K562 (cell line): ENCODE results near the gene DLL4. TPM values are rescaled to one million over a fixed set of nuclear protein-coding genes. Genes with fewer than 3 reads are reported as not detected.

Source experiments
- ATAC-seq: fragments of 200-7000 bp; cut with Tn5 transposase; 3 replicates; pipeline ENCODE4 v1.9.1; 2020; ENCODE audit warnings: moderate library complexity
- BruUV-seq: library from RNA; stranded (reverse); fragments of 400-500 nt; replicated peaks from 2 replicates; lab custom pipeline; 2021; lab: Mats Ljungman, UMichigan
- CTCF ChIA-PET: fragments of 300-600 bp; formaldehyde crosslinking; extraction: SDS; loops from one replicate; lab custom pipeline; 2021; ENCODE audit warnings: low intra/inter-chr PET ratio; lab: Yijun Ruan, JAX
- POLR2A ChIA-PET: fragments of 300-600, 350-650 bp; sonication (Branson Sonifier 250); formaldehyde crosslinking; extraction: SDS; loops from one replicate; lab custom pipeline; 2021; ENCODE audit warnings: antibody characterized with exemption, inconsistent platforms; lab: Yijun Ruan, JAX
- DNase-seq, 4 experiments: peaks; one replicate each; pipeline versions ENCODE4 v3.0.0 to v3.0.0-alpha.2; 2011 to 2018; ENCODE audit warnings: low spot score in 3 of 4, mixed read lengths in 3 of 4; ENCODE audit errors: extremely low read depth in 1 of 4
- FAIRE-seq: peaks from 2 replicates; lab custom pipeline; 2011; peaks lifted over from hg19 to GRCh38; lab: Jason Lieb, UNC
- H2AFZ ChIP-seq: 2 replicates; pipeline ENCODE4 v1.6.0; 2011; ENCODE audit warnings: low read depth, low read length, control low read depth, inconsistent platforms
- H3K27ac ChIP-seq: fragments of 200-600 bp; 3 replicates; pipeline ENCODE4 v1.8.0; 2011; ENCODE audit warnings: low read depth, mild to moderate bottlenecking, control low read depth, inconsistent platforms, low read length, moderate library complexity, mixed read lengths; ENCODE audit errors: extremely low read depth
- H3K27me3 ChIP-seq, 2 experiments: fragments of 300-600 bp in 1 of 2; 2 replicates in 1 of 2; 3 replicates in 1 of 2; pipeline versions ENCODE4 v1.6.0 to v1.8.0; 2011; ENCODE audit warnings: inconsistent platforms in 2 of 2, low read length in 2 of 2, mild to moderate bottlenecking in 1 of 2, mixed read lengths in 1 of 2, moderate library complexity in 1 of 2; ENCODE audit not compliant: control insufficient read depth in 2 of 2, insufficient read depth in 2 of 2
- H3K36me3 ChIP-seq: fragments of 300-600 bp; 3 replicates; pipeline ENCODE4 v1.8.0; 2011; ENCODE audit warnings: mild to moderate bottlenecking, low read length, inconsistent platforms; ENCODE audit not compliant: control insufficient read depth, insufficient read depth
- H3K4me1 ChIP-seq, 2 experiments: fragments of 200-600 bp in 1 of 2; replicated peaks in 1 of 2; 2 replicates in 1 of 2; 3 replicates in 1 of 2; pipeline versions ENCODE4 v1.5.1 to v1.8.0; 2011; ENCODE audit warnings: inconsistent platforms in 2 of 2, low read length in 2 of 2, mild to moderate bottlenecking in 1 of 2, mixed read lengths in 1 of 2, moderate library complexity in 1 of 2; ENCODE audit not compliant: control insufficient read depth in 2 of 2, insufficient read depth in 2 of 2
- H3K4me2 ChIP-seq: 2 replicates; pipeline ENCODE4 v1.6.1; 2011; ENCODE audit warnings: low read length, control low read depth, inconsistent platforms, mixed read lengths; ENCODE audit not compliant: insufficient read depth
- H3K4me3 ChIP-seq: fragments of 200-600 bp; sonication (generic), shearing (Covaris generic); 2 replicates; pipeline ENCODE4 v1.5.1; 2016; ENCODE audit warnings: control low read depth, inconsistent platforms
- H3K79me2 ChIP-seq: fragments of 200-600 bp; 3 replicates; pipeline ENCODE4 v1.8.0; 2011; ENCODE audit warnings: low read length, inconsistent platforms; ENCODE audit not compliant: control insufficient read depth, insufficient read depth
- H3K9ac ChIP-seq, 2 experiments: 2 replicates each; pipeline versions ENCODE4 v1.6.0 to v1.6.1; 2011; ENCODE audit warnings: low read depth in 2 of 2, low read length in 2 of 2, control low read depth in 1 of 2, inconsistent platforms in 1 of 2, mild to moderate bottlenecking in 1 of 2, mixed read lengths in 1 of 2; ENCODE audit not compliant: insufficient read depth in 1 of 2
- H3K9me1 ChIP-seq: one replicate; pipeline ENCODE4 v1.6.0; 2011; ENCODE audit warnings: inconsistent platforms, mild to moderate bottlenecking, low read length, moderate library complexity; ENCODE audit not compliant: control insufficient read depth, insufficient read depth
- H3K9me3 ChIP-seq: replicated peaks from 2 replicates; pipeline ENCODE4 v1.5.1; 2011; ENCODE audit warnings: low read depth, low read length, inconsistent platforms; ENCODE audit not compliant: control insufficient read depth, insufficient read depth
- H4K20me1 ChIP-seq: replicated peaks from 2 replicates; pipeline ENCODE4 v1.6.1; 2011; ENCODE audit warnings: low read length, inconsistent platforms, mixed read lengths; ENCODE audit not compliant: control insufficient read depth, insufficient read depth
- BHLHE40 ChIP-seq: IDR thresholded peaks from 2 replicates; pipeline ENCODE4 v1.6.1; 2011; ENCODE audit warnings: low read length, improper control_type of control experiment
- ERF ChIP-seq: fragments of 450-650 bp; formaldehyde crosslinking; IDR thresholded peaks from 2 replicates; pipeline ENCODE4 v1.4.0; 2020; ENCODE audit warnings: mild to moderate bottlenecking, mixed read lengths
- FOXP4 ChIP-seq: sonication (generic); formaldehyde crosslinking; IDR thresholded peaks from 2 replicates; pipeline ENCODE4 v1.8.0; 2022; ENCODE audit warnings: mild to moderate bottlenecking, missing genetic modification reagents, borderline replicate concordance
- GABPA ChIP-seq: fragments of 200-800 bp; sonication (Bioruptor generic); conservative IDR thresholded peaks from 2 replicates; pipeline ENCODE4 v1.6.1; 2016; ENCODE audit warnings: low read depth, missing genetic modification characterization, missing compliant biosample characterization
- GABPB1 ChIP-seq: sonication (generic); formaldehyde crosslinking; IDR thresholded peaks from 2 replicates; pipeline ENCODE4 v1.8.0; 2022; ENCODE audit warnings: mild to moderate bottlenecking, missing genetic modification reagents
- KAT7 ChIP-seq: sonication (generic); formaldehyde crosslinking; IDR thresholded peaks from 2 replicates; pipeline ENCODE4 v1.8.0; 2022; ENCODE audit warnings: missing genetic modification reagents, mild to moderate bottlenecking, borderline replicate concordance
- NR2F6 ChIP-seq: fragments of 450-650 bp; formaldehyde crosslinking; IDR thresholded peaks from 2 replicates; pipeline ENCODE4 v1.4.0; 2020; ENCODE audit warnings: mild to moderate bottlenecking
- SMARCA4 ChIP-seq: fragments of 450-650 bp; IDR thresholded peaks from 2 replicates; pipeline ENCODE4 v1.6.1; 2016
- ZBTB1 ChIP-seq: sonication (generic); formaldehyde crosslinking; IDR thresholded peaks from 2 replicates; pipeline ENCODE4 v1.8.1; 2023; ENCODE audit warnings: missing genetic modification reagents, low read depth, mild to moderate bottlenecking, borderline replicate concordance
- ZNF224 ChIP-seq: sonication (generic); formaldehyde crosslinking; IDR thresholded peaks from 2 replicates; pipeline ENCODE4 v1.8.0; 2022; ENCODE audit warnings: mild to moderate bottlenecking, missing genetic modification reagents
- ZNF280A ChIP-seq: fragments of 450-650 bp; IDR thresholded peaks from 2 replicates; pipeline ENCODE4 v1.6.1; 2018; ENCODE audit warnings: mild to moderate bottlenecking, low read depth; ENCODE audit not compliant: partially characterized antibody
- WGBS: fragments of 100-300 bp; shearing (Covaris generic); methylation state at CpG from one replicate; pipeline ENCODE4 v1.1.6; 2016; ENCODE audit warnings: low coverage, mixed read lengths; ENCODE audit not compliant: insufficient coverage; ENCODE audit errors: missing lambda C conversion rate; 5-methylcytosine and 5-hydroxymethylcytosine counted together
- in situ Hi-C: fragments of 300-500 bp; cut with MboI; formaldehyde crosslinking; loops from 4 replicates; pipeline ENCODE4 v1.15.0; 2018; ENCODE audit warnings: inconsistent platforms, mixed read lengths
- intact Hi-C: fragments of 100-400 bp; cut with micrococcal nuclease; formaldehyde crosslinking; loops from 2 replicates; pipeline ENCODE4 v1.14.2; 2022
- polyA plus RNA-seq, 8 experiments: library from polyadenylated mRNA; depleted of rRNA in 4 of 8; stranded (reverse) in 5 of 8; unstranded in 3 of 8; fragments of >200 nt; fragmentation: Nextera tagmentation in 2 of 8; fragmentation: Illumina TruSeq in 1 of 8; extraction: Ambion mirVana in 2 of 8; extraction: Trizol in 1 of 8; gene quantifications; 2 replicates each; pipeline versions ENCODE4 v1.2.1 to v1.2.3, GENCODE V29; 2011 to 2014; ENCODE audit warnings: inconsistent platforms in 1 of 8, missing spikeins in 1 of 8
- total RNA-seq, 7 experiments: library from RNA; depleted of rRNA in 6 of 7; stranded (reverse); fragments of >200 nt in 6 of 7; fragmentation: Illumina TruSeq in 2 of 7; extraction: Trizol in 2 of 7; gene quantifications; 2 replicates each; pipeline versions ENCODE4 v1.2.1 to v1.2.3, GENCODE V29; 2011 to 2021; ENCODE audit warnings: low replicate concordance in 1 of 7
- TF ChIP-seq, protein P1 (sequence below): fragments of 450-650 bp; IDR thresholded peaks from 2 replicates; pipeline ENCODE4 v1.6.1; 2016; ENCODE audit warnings: low read depth, mild to moderate bottlenecking, moderate library complexity
- TF ChIP-seq, protein P2 (sequence below), 3 experiments: IDR thresholded peaks in 2 of 3; conservative IDR thresholded peaks in 1 of 3; 2 replicates each; pipeline ENCODE4 v1.5.1; 2011 to 2012; ENCODE audit warnings: low read length in 3 of 3, mild to moderate bottlenecking in 3 of 3, control low read depth in 2 of 3, improper control_type of control experiment in 1 of 3, inconsistent platforms in 1 of 3, low read depth in 1 of 3, mixed read lengths in 1 of 3, moderate library complexity in 1 of 3; ENCODE audit not compliant: insufficient read depth in 2 of 3

Gene DLL4
- total and polyA plus RNA-seq, 9 of the 15 experiments (the other 6 are each of a cell fraction or from before 2014, with no cell fraction given) = 0.04 to 1.1 (median 0.41) TPM; not detected in 1

DNA sequence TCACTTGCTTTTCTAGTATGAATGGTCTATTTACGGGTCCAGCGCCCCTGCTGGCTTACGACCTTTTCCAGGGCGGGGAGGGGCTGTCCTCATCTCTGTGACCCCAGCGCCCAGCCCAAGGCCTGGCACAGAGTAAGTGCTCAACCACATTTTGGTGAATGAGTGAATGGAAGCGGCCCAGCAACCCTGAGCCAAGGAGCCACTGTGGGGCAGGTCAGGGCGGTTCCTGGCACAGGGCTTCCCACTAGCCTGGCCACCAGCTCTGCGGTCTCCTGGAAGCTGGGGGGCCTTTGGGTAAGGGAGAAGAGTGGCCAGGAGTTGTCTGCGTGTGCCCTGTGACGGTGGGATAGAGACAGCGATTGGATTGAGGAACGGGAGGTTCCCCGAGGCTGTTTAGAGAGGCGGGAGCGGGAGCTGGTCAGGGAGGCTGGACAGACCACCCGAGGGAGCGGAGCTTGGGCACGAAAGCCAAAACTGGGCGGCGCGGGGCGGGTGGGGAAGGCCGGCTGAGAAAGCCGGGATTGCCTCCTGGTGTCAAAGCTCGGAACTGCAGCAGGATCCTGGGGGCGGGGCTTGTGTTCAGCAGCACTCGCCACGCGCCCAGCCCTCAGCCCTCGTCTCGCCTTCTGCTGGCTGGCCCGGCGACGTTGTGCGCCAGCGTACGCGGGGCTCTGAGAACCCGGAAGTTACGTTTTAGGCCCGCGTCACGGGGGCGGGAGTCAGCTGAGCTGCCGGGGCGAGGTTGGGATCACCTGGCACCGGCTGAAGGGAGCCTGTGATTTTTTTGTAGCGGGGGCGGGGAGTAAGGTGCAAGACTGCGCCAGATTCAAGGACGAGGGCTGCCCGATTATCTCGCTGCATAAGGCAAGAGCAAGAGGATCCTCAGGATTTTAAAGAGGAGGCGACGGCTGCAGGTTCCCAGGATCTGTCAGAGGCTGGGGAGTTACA lies 35.1 kb upstream of the DLL4 start, which contains the start of gene VPS18:
Gene VPS18, plus strand, starts transcription at position 718 of the 948 bp plus-strand sequence. CDS start 319 bp downstream, outside the sequence.
- no peaks in the 10 kb centered on the region for H3K9me1 ChIP-seq
- CTCF ChIA-PET = interaction anchor here (0.5 to 6.7 kb wide), 11 partner anchors 12 to 641 kb away, joined by 3 to 75 read pairs (median 4); no protein-coding TSS in a partner anchor
- H3K4me3 ChIP-seq = peak within 1 kb of the TSS; percentile 92
- intact Hi-C loops = loop anchor here (1.0 to 10.0 kb wide), 6 partner anchors 37 to 375 kb away; partner anchors contain the start of gene KNL1
- peak; percentile 94 to 98 (median 94) for DNase-seq
- in situ Hi-C loops = loop anchor here (5.0 to 10.0 kb wide), 2 partner anchors 37 to 219 kb away; no protein-coding TSS in a partner anchor
- H3K9me3 ChIP-seq = no peaks in the 10 kb centered on the region
- peak within 1 kb of the TSS; percentile 76 for H3K27ac ChIP-seq
- no TSS peak for BruUV-seq
- POLR2A ChIA-PET = interaction anchor here (0.6 to 1.9 kb wide), 9 partner anchors 9 to 248 kb away, joined by 3 to 14 read pairs (median 4); no protein-coding TSS in a partner anchor
- H2AFZ ChIP-seq = peak within 1 kb of the TSS; percentile 99
- H3K4me1 ChIP-seq = peaks cover 8 to 16% of the 10 kb centered on the region in 2 experiments; a peak in 4 of 5 replicates
- WGBS = 3% methylated on average over 47 of the region's 55 CpGs
- peak within 1 kb of the TSS; percentile 90 for H3K4me2 ChIP-seq
- peak within 1 kb of the TSS; percentile 73 to 95 for H3K9ac ChIP-seq
- H3K27me3 ChIP-seq = no peaks in the 10 kb centered on the region
- peak; percentile 97 for FAIRE-seq
- peaks cover 17% of the 10 kb centered on the region for H3K79me2 ChIP-seq
- H4K20me1 ChIP-seq = no peaks in the 10 kb centered on the region
- peak; percentile 96 for ATAC-seq
- H3K36me3 ChIP-seq = peaks cover 27% of the 10 kb centered on the region; the same call in 2 of the 3 replicates
- TF ChIP-seq, protein P1, sequence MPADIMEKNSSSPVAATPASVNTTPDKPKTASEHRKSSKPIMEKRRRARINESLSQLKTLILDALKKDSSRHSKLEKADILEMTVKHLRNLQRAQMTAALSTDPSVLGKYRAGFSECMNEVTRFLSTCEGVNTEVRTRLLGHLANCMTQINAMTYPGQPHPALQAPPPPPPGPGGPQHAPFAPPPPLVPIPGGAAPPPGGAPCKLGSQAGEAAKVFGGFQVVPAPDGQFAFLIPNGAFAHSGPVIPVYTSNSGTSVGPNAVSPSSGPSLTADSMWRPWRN = peak; percentile 47; the same call in 1 of the 2 replicates
- no peak for TF ChIP-seq ERF (CRISPR knock-in tag)
- TF ChIP-seq, protein P2, sequence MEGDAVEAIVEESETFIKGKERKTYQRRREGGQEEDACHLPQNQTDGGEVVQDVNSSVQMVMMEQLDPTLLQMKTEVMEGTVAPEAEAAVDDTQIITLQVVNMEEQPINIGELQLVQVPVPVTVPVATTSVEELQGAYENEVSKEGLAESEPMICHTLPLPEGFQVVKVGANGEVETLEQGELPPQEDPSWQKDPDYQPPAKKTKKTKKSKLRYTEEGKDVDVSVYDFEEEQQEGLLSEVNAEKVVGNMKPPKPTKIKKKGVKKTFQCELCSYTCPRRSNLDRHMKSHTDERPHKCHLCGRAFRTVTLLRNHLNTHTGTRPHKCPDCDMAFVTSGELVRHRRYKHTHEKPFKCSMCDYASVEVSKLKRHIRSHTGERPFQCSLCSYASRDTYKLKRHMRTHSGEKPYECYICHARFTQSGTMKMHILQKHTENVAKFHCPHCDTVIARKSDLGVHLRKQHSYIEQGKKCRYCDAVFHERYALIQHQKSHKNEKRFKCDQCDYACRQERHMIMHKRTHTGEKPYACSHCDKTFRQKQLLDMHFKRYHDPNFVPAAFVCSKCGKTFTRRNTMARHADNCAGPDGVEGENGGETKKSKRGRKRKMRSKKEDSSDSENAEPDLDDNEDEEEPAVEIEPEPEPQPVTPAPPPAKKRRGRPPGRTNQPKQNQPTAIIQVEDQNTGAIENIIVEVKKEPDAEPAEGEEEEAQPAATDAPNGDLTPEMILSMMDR (IDR thresholded peaks at IDR 0.05 in 2 of 3, conservative IDR thresholded peaks at IDR 0.05 in 1 of 3; ENCODE audit: insufficient read depth in 2 of 3, low read depth in 1 of 3, low read length in 3 of 3) = peak; percentile 89 to 96 (median 95)
- no peak for TF ChIP-seq ZNF280A
- TF ChIP-seq GABPA (tag) = peak; percentile 94
- TF ChIP-seq FOXP4 (CRISPR knock-in tag) = 0 out of 2 replicates have a peak, but pooled peaks have one; percentile 56
- peak; percentile 34 for TF ChIP-seq BHLHE40
- TF ChIP-seq SMARCA4 = no peak
- no peak for TF ChIP-seq ZBTB1 (CRISPR knock-in tag)
- TF ChIP-seq NR2F6 (CRISPR knock-in tag) = no peak
- TF ChIP-seq KAT7 = peak; percentile 25; the same call in 1 of the 2 replicates
- TF ChIP-seq ZNF224 (CRISPR knock-in tag) = no peak
- TF ChIP-seq GABPB1 (CRISPR knock-in tag) = peak; percentile 95
